Astrocyte of the cerebellum (primary cell): Measurements from ENCODE around the gene FRK.

Experiments
- DNase-seq: peaks from one replicate; pipeline ENCODE4 v3.0.0-alpha.2; 2011; ENCODE audit warnings: low read depth
- H3K4me3 ChIP-seq: 2 replicates; pipeline ENCODE4 v1.5.1; 2011; ENCODE audit warnings: mild to moderate bottlenecking, low read depth, low read length, moderate library complexity
- CTCF ChIP-seq: IDR thresholded peaks from 2 replicates; pipeline ENCODE4 v1.5.1; 2012; ENCODE audit warnings: low read length, low read depth, moderate library complexity, mild to moderate bottlenecking; ENCODE audit errors: missing control alignments
- in situ Hi-C: cut with HindIII; loops from 2 replicates; pipeline ENCODE4 v1.10.0; 2017; ENCODE audit warnings: low sequenced_read_pairs

FRK gene

GRCh38 chr6:116004841-116005815 lies 55.6 kb downstream of the FRK start:
- in situ Hi-C loops, result no loop called here
- DNase-seq, result no peak
- TF ChIP-seq CTCF, result no peak

GRCh38 chr6:116003668-116004067 lies 57.0 kb downstream of the FRK start:
- in situ Hi-C loops, result no loop called here
- no peak for DNase-seq
- no peak overlapping the region for H3K4me3 ChIP-seq
- no peak for TF ChIP-seq CTCF

More at GRCh38 chr6:116004841-116005815, 55.6 kb downstream of the FRK start:
- no peak overlapping the region for H3K4me3 ChIP-seq

GRCh38 chr6:116002756-116003155 lies 57.9 kb downstream of the FRK start:
- no peak for DNase-seq
- H3K4me3 ChIP-seq, result no peak overlapping the region
- no peak for TF ChIP-seq CTCF
- in situ Hi-C loops, result no loop called here

GRCh38 chr6:115999235-115999634 lies 61.5 kb downstream of the FRK start:
- in situ Hi-C loops, result no loop called here
- no peak for DNase-seq
- no peak for TF ChIP-seq CTCF
- H3K4me3 ChIP-seq, result no peak overlapping the region

GRCh38 chr6:115997990-115998585 lies 62.6 kb downstream of the FRK start:
- DNase-seq, result no peak

GRCh38 chr6:115986026-115986425 lies 74.7 kb downstream of the FRK start:
- no peak for TF ChIP-seq CTCF
- DNase-seq, result no peak
- no peak overlapping the region for H3K4me3 ChIP-seq
- in situ Hi-C loops, result no loop called here

More at GRCh38 chr6:115997990-115998585, 62.6 kb downstream of the FRK start:
- in situ Hi-C loops, result no loop called here
- H3K4me3 ChIP-seq, result no peak overlapping the region
- TF ChIP-seq CTCF, result no peak
